CD4-positive, alpha-beta T cell treated with Interleukin-17A for 1 hour (primary cell): Measurements from ENCODE around the gene PIGL.

ENCODE experiments used
- DNase-seq: peaks from one replicate; pipeline ENCODE4 v3.0.0-alpha.2; 2020

The PIGL gene

GRCh38 chr17:16313139-16314090 lies 96.4 kb downstream of the PIGL start:
- DNase-seq, result no peak

GRCh38 chr17:16314189-16314588 lies 97.2 kb downstream of the PIGL start:
- DNase-seq, result no peak

GRCh38 chr17:16314859-16315258 lies 97.8 kb downstream of the PIGL start:
- DNase-seq, result no peak

GRCh38 chr17:16319969-16320368 lies 103.0 kb downstream of the PIGL start:
- no peak for DNase-seq

GRCh38 chr17:16322636-16323035 lies 105.6 kb downstream of the PIGL start:
- DNase-seq, result no peak

- no peak for DNase-seq
Observed at GRCh38 chr17:16325964-16326363, 109.0 kb downstream of the PIGL start.

GRCh38 chr17:16327018-16327417 lies 110.0 kb downstream of the PIGL start:
- DNase-seq, result no peak

- DNase-seq, result no peak
Observed at GRCh38 chr17:16328997-16329396, 112.0 kb downstream of the PIGL start.

- no peak for DNase-seq
Observed at GRCh38 chr17:16329519-16330271, 112.7 kb downstream of the PIGL start.

GRCh38 chr17:16338391-16338790 lies 121.4 kb downstream of the PIGL start:
- DNase-seq, result no peak

- no peak for DNase-seq
Observed at GRCh38 chr17:16339402-16339801, 122.4 kb downstream of the PIGL start.

GRCh38 chr17:16339959-16340358 lies 122.9 kb downstream of the PIGL start:
- DNase-seq, result no peak

GRCh38 chr17:16342979-16343378 lies 126.0 kb downstream of the PIGL start:
- no peak for DNase-seq

GRCh38 chr17:16343569-16343968 lies 126.6 kb downstream of the PIGL start:
- DNase-seq, result no peak

GRCh38 chr17:16345565-16345964 lies 128.6 kb downstream of the PIGL start:
- no peak for DNase-seq

- DNase-seq, result no peak
Observed at GRCh38 chr17:16346721-16347271, 129.8 kb downstream of the PIGL start.

- no peak for DNase-seq
Observed at GRCh38 chr17:16348586-16348985, 131.6 kb downstream of the PIGL start.

- DNase-seq, result no peak
Observed at GRCh38 chr17:16349431-16349830, 132.4 kb downstream of the PIGL start.

- DNase-seq, result no peak
Observed at GRCh38 chr17:16351831-16352230, 134.8 kb downstream of the PIGL start.

- DNase-seq, result peak; percentile 4
Observed at GRCh38 chr17:16352303-16352666, 135.3 kb downstream of the PIGL start.

GRCh38 chr17:16352667-16353316 lies 135.8 kb downstream of the PIGL start:
- no peak for DNase-seq

GRCh38 chr17:16353317-16354174 lies 136.5 kb downstream of the PIGL start, which contains the start of gene CENPV:
Gene CENPV, minus strand, starts transcription at chr17:16353469. Its CDS starts 33 bp downstream, at chr17:16353436.
- peak; percentile 72 for DNase-seq
